ENCODE data around the gene SKAP1.

DNA sequence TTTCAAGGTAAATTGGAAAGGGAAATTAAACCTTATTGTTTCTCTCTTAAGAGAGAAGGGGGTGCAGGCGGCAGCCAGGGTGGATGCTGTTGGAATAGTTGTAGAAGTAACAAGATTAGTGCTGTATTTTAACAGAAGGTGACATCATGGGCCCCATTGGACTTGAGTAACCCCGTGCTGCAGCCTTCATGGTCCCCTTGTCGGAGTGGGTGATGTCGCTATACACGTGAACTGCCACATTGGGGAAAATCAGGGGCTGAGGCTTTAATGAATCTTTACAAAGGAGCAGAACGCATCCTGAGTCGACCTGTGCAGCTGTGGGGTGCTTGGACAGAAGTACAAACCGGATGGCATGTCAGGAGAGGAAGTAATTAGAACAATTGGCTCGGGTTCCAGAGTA, 319.3 kb downstream of the SKAP1 start:
- TF ChIP-seq CTCF (conservative IDR thresholded peaks at IDR 0.05) (no peak), EZH2 (IDR thresholded peaks at IDR 0.05; ENCODE audit: low read depth) (no peak)
